ENCODE measurements around the gene ALPL. TPM values are rescaled to one million over a fixed set of nuclear protein-coding genes. Genes with fewer than 3 reads are reported as not detected.

The ALPL gene
- total and polyA plus RNA-seq, 10 of the 15 experiments (the other 5 are each of a cell fraction or from before 2014, with no cell fraction given), result 0.07 to 0.59 (median 0.31) TPM; not detected in 2

GRCh38 chr1:21575351-21575942 is 66.2 kb downstream of the ALPL start:
- WGBS (ENCODE audit: insufficient coverage, insufficient replicate concordance, low lambda C conversion rate, missing lambda C conversion rate), result 36% methylated on average over 18 of the region's 18 CpGs
- DNase-seq (ENCODE audit: low read depth, low spot score) (no peak), ATAC-seq (no peak), FAIRE-seq (no peak)
- Histone ChIP-seq H3K4me2 (ENCODE audit: control insufficient read depth, insufficient read depth) (no peak overlapping the region), H3K79me2 (ENCODE audit: control insufficient read depth, insufficient read depth, low read length) (no peaks in the 10 kb centered on the region), H2AFZ (ENCODE audit: control insufficient read depth, low read depth, low read length) (no peak overlapping the region), H3K4me3 (no peak overlapping the region), H3K27me3 (replicated peaks in 1 of 2; ENCODE audit: control insufficient read depth in 2 of 2, insufficient read depth in 2 of 2, low read length in 1 of 2) (no peaks in the 10 kb centered on the region; a peak in 4 of 4 replicates), H3K36me3 (ENCODE audit: control insufficient read depth in 2 of 2, insufficient read depth in 2 of 2, low read length in 1 of 2) (no peaks in the 10 kb centered on the region), H4K20me1 (ENCODE audit: control insufficient read depth, insufficient read depth) (no peaks in the 10 kb centered on the region), H3K9ac (ENCODE audit: control insufficient read depth, insufficient read depth, low read length) (no peak overlapping the region), H3K27ac (ENCODE audit: control insufficient read depth, insufficient read depth) (no peak overlapping the region), H3K4me1 (ENCODE audit: control insufficient read depth, insufficient read depth, low read length) (no peaks in the 10 kb centered on the region), H3K9me3 (replicated peaks; ENCODE audit: control insufficient read depth, insufficient read depth, low read length) (no peaks in the 10 kb centered on the region)
- in situ Hi-C loops (cut with MboI) (no loop called here), intact Hi-C loops (cut with micrococcal nuclease; ENCODE audit: unreplicated experiment) (loop anchor here (10.0 kb wide), 1 partner anchor 201 kb away; no protein-coding TSS in a partner anchor)
- BruUV-seq (replicated peaks), result no TSS peak
- ChIA-PET POLR2A (no interaction called here), SMC1A (ENCODE audit: uncharacterized antibody, unreplicated experiment) (no interaction called here), RAD21 (ENCODE audit: unreplicated experiment) (interaction anchor here (0.7 kb wide), 1 partner anchor 84 kb away, joined by 3 read pairs; no protein-coding TSS in a partner anchor), CTCF (interaction anchor here (0.6 to 0.7 kb wide), 2 partner anchors 17 to 357 kb away, joined by 3 read pairs; no protein-coding TSS in a partner anchor)
- TF ChIP-seq MYC (IDR thresholded peaks at IDR 0.05; ENCODE audit: insufficient read depth, insufficient read length, insufficient replicate concordance, low read length, severe bottlenecking) (no peak), CBFB (IDR thresholded peaks at IDR 0.05; ENCODE audit: low read depth) (no peak), BMI1 (IDR thresholded peaks at IDR 0.05; ENCODE audit: borderline replicate concordance) (no peak), SREBF1 (IDR thresholded peaks at IDR 0.05; ENCODE audit: low read length) (no peak), POLR2A (IDR thresholded peaks at IDR 0.05; ENCODE audit: low read depth, low read length) (no peak), CHD2 (IDR thresholded peaks at IDR 0.05; ENCODE audit: borderline replicate concordance, low read depth, low read length) (no peak), NBN (IDR thresholded peaks at IDR 0.05) (no peak), GABPA (IDR thresholded peaks at IDR 0.05; ENCODE audit: low read depth) (no peak), MXI1 (IDR thresholded peaks at IDR 0.05; ENCODE audit: low read depth, low read length) (no peak), ZNF207 (IDR thresholded peaks at IDR 0.05; ENCODE audit: borderline replicate concordance) (no peak), BHLHE40 (IDR thresholded peaks at IDR 0.05; ENCODE audit: borderline replicate concordance in 1 of 2, low read depth in 2 of 2, low read length in 1 of 2) (no peak), IKZF2 (IDR thresholded peaks at IDR 0.05) (no peak), CBX3 (IDR thresholded peaks at IDR 0.05; ENCODE audit: borderline replicate concordance, low read depth) (no peak), TAF1 (IDR thresholded peaks at IDR 0.05; ENCODE audit: borderline replicate concordance, low read depth, low read length) (no peak), KLF5 (IDR thresholded peaks at IDR 0.05; ENCODE audit: partially characterized antibody) (no peak)

Measured in GM12878 (cell line).